GM12873 (cell line): ENCODE data around the gene EXOC1.

Experiments used
- CTCF ChIP-seq: IDR thresholded peaks from 2 replicates; pipeline ENCODE4 v1.5.1; 2012; ENCODE audit warnings: low read depth, mild to moderate bottlenecking, moderate library complexity, low read length, control low read depth; ENCODE audit not compliant: insufficient read depth; ENCODE audit errors: missing control alignments

EXOC1 gene

DNA sequence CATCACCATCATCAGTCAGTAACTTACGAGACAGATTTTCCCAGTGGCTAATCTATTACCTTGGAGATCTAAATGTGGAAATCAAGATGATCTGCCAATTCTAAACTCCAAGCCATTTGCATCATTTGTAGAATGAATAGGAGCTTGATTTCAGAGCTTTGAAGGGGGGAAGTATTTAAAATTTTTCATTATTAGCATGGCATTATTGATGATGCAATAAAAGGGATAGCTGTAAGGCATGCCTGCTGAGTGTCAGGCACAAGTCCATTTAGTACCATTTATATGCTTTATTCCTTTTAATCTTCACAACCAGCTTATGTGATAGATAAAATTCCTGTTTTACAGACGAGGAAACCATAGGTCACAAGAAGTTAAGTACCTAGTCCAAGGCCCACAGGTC, 28.6 kb upstream of the EXOC1 start:
- TF ChIP-seq CTCF: no peak

- TF ChIP-seq CTCF: no peak
Observed at GRCh38 chr4:55826986-55827385, 26.5 kb upstream of the EXOC1 start.

DNA sequence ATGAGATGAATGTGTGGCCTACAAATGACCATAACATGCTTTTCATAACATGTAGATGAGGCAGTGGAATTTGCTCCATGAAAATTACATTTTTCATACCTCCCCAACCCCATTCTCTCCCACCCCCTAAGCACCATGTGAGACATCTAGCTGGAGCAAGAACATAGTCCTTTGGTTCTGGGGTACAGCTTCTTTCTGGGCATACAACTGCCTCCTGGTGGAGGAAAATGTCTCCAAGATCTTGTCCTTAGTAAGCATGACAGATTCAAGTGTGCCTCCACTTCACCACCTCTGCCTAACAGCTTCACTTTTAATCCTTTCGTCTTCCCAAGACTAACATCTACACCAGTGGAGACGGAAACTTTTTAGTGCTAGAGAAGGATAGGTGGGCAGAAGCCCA, 25.9 kb upstream of the EXOC1 start:
- no peak for TF ChIP-seq CTCF

GRCh38 chr4:55830048-55830447, 23.4 kb upstream of the EXOC1 start:
- no peak for TF ChIP-seq CTCF

DNA sequence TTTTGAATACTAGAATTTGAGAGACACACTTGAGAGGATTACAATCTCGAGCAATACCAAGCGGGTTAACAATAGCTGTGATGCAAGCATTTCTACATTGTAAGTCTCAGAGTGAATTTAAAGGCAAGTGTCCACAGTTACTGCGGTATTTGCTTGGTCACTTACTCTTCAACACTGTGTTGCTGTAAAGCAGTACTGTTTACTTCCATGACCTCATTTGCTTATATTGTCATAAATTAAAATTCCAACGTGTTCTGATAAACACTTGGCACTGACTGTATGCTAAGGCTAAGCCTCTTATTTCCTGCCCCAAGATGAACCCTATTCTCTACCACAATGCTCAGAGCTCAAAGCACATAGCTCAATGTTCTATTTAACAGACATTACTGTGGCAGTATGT, 22.7 kb upstream of the EXOC1 start:
- no peak for TF ChIP-seq CTCF

DNA sequence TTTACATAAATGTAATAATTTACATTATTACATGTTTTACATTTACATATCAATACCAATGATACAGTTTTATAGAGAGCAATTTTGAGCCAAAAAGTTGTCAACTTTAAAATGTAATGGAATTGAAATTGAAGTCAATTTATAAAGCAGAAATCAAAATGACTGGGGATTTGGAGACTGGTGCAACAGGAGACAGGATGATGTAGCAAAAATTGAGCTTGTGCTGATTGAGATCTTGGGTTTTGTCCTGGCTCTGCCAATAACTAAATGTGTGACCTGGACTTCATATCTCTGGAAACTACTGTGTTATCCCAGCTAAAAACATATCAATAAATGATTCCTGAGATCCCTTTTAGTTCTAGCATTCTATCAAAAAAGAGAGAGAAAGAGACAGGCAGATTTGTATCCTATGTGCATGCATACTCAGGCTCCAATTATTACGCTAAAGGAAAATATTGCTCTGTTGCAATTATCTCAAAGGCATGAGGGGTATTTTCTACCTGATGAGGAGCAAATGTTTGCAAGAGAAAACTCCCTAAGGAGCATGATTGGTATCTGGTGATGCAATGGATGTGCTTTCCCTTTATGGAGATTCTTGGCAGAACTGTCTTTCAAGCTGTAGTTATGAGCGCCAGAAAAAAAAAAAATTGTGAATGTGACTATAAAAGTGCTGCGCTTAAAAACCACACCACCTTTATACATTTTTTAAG, 19.2 kb upstream of the EXOC1 start:
- TF ChIP-seq CTCF: no peak

DNA sequence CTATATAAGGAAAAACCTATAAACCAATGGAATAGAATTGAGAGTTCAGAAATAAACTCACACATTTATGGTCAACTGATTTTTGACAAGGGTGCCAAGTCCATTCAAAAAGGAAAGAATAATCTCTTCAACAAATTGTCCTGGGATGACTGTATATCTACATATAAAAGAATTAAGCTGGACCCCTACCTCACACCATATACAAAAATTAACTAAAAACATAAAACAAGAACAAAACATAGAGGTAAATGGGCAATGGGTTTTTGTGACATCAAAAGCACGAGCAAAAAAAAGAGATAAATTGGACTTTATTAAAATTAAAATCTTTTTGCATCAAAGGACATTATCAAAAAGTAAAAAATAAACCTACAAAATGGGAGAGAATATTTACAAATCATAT, 15.5 kb upstream of the EXOC1 start:
- TF ChIP-seq CTCF: no peak
